ENCODE measurements around the gene BRCA1.
A peak's percentile ranks its signal among the peaks of the same experiment; 100 is the strongest.
"Not testable (repeated sequence)": the region's sequence is repeated elsewhere in the genome, so short reads cannot be mapped to it uniquely, and the experiment has no call there.

The BRCA1 gene

GRCh38 chr17:43134774-43135453 is 9.8 kb upstream of the BRCA1 start:
- no peak for DNase-seq

GRCh38 chr17:43133439-43133838 is 8.3 kb upstream of the BRCA1 start:
- not testable (repeated sequence) for DNase-seq

GRCh38 chr17:43132117-43132516 is 7.0 kb upstream of the BRCA1 start:
- DNase-seq = no peak

GRCh38 chr17:43129671-43130010 is 4.5 kb upstream of the BRCA1 start:
- no peak for DNase-seq

GRCh38 chr17:43127333-43127876 is 2.2 kb upstream of the BRCA1 start:
- DNase-seq = not testable (repeated sequence)

GRCh38 chr17:43126911-43127290 is 1.7 kb upstream of the BRCA1 start:
- DNase-seq = no peak

- peak; percentile 6 for DNase-seq
Observed at GRCh38 chr17:43125967-43126910, 1.1 kb upstream of the BRCA1 start.

GRCh38 chr17:43118679-43119615 is 6.2 kb downstream of the BRCA1 start:
- no peak for DNase-seq

GRCh38 chr17:43114151-43114552 is 11.0 kb downstream of the BRCA1 start:
- peak; percentile 66 for DNase-seq

- DNase-seq = no peak
Observed at GRCh38 chr17:43106552-43106951, 18.6 kb downstream of the BRCA1 start.

- no peak for DNase-seq
Observed at GRCh38 chr17:43105146-43105545, 20.0 kb downstream of the BRCA1 start.

- no peak for DNase-seq
Observed at GRCh38 chr17:43104665-43105064, 20.5 kb downstream of the BRCA1 start.

- DNase-seq = not testable (repeated sequence)
Observed at GRCh38 chr17:43095364-43095763, 29.8 kb downstream of the BRCA1 start.

- peak; percentile 52 for DNase-seq
Observed at GRCh38 chr17:43094129-43094835, 30.9 kb downstream of the BRCA1 start.

GRCh38 chr17:43092901-43093300 is 32.3 kb downstream of the BRCA1 start:
- DNase-seq = peak; percentile 77

GRCh38 chr17:43090022-43090421 is 35.1 kb downstream of the BRCA1 start:
- DNase-seq = no peak

- no peak for DNase-seq
Observed at GRCh38 chr17:43085474-43085873, 39.7 kb downstream of the BRCA1 start.

GRCh38 chr17:43079641-43080302 is 45.4 kb downstream of the BRCA1 start:
- no peak for DNase-seq

GRCh38 chr17:43074869-43075268 is 50.3 kb downstream of the BRCA1 start:
- no peak for DNase-seq

- DNase-seq = no peak
Observed at GRCh38 chr17:43070872-43071271, 54.3 kb downstream of the BRCA1 start.

GRCh38 chr17:43070257-43070656 is 54.9 kb downstream of the BRCA1 start:
- no peak for DNase-seq

Data from fibroblast of skin of back (primary cell).